ENCODE data around the gene TMEM138.
A peak's percentile ranks its signal among the peaks of the same experiment; 100 is the strongest.
"Not testable (repeated sequence)": the region's sequence is repeated elsewhere in the genome, so short reads cannot be mapped to it uniquely, and the experiment has no call there.

Gene TMEM138

DNA sequence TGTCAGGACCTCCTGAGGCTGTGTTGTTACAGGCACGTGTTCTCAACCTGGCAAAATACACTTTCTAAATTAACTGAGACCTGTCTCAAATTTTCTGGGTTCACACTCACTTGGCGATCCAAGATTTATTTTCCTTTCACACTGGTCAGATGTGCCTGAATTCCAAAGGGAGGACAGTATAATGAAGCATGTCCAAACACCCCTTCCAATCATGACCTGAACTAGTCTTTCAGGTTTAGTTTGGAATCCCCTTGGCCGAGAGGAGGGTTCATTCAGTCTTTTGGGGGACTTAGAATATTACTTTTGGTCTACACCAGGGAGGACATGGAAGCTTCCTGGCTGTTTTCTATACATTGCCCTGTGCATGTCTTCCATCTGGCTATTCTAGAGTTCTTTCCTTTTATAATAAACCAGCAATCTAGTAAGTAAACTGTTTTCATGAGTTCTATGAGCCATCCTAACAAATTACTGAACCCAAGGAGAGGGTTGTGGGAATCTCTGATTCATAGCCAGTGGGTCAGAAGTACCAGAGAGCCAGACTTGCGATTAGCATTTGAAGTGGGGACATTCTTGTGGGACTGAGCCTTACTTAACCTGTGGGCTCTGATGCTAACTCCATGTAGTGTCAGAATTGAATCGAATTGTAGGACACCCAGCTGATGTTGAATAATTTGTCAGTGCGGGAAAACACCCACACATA, 15.4 kb downstream of the TMEM138 start:
- DNase-seq (ENCODE audit: low read depth): no peak
- H3K4me3 ChIP-seq (ENCODE audit: low read length): no peak overlapping the region
- TF ChIP-seq, protein P1, sequence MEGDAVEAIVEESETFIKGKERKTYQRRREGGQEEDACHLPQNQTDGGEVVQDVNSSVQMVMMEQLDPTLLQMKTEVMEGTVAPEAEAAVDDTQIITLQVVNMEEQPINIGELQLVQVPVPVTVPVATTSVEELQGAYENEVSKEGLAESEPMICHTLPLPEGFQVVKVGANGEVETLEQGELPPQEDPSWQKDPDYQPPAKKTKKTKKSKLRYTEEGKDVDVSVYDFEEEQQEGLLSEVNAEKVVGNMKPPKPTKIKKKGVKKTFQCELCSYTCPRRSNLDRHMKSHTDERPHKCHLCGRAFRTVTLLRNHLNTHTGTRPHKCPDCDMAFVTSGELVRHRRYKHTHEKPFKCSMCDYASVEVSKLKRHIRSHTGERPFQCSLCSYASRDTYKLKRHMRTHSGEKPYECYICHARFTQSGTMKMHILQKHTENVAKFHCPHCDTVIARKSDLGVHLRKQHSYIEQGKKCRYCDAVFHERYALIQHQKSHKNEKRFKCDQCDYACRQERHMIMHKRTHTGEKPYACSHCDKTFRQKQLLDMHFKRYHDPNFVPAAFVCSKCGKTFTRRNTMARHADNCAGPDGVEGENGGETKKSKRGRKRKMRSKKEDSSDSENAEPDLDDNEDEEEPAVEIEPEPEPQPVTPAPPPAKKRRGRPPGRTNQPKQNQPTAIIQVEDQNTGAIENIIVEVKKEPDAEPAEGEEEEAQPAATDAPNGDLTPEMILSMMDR (conservative IDR thresholded peaks at IDR 0.05; ENCODE audit: low read depth, low read length): no peak

DNA sequence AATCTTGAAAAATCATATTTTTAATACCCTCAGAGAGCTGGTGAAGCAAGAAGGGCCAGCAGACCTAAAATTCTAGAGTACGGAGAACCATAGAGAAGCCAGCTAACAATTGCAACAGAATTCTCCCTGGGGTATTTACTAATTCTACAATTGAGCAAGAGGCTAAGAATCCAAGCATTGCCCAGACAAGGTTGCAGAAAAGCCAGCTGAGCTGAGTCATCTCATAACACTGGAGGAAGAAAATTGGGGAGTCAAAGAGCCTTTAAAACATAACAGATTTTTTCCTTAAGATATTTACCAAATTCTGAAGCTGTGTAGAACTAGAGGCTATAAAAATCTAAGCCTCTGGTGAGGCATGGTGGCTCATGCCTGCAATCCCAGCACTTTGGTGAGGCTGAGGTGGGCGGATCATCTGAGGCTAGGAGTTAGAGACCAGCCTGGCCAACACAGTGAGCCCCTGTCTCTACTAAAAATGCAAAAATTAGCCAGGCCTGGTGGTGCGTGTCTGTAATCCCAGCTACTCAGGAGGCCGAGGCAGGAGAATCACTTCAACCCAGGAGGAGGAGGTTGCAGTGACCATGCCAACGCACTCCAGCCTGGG, 16.6 kb downstream of the TMEM138 start:
- TF ChIP-seq, protein P1 (conservative IDR thresholded peaks at IDR 0.05; ENCODE audit: low read depth, low read length): no peak
- H3K4me3 ChIP-seq (ENCODE audit: low read length): no peak overlapping the region
- no peak for DNase-seq (ENCODE audit: low read depth)

DNA sequence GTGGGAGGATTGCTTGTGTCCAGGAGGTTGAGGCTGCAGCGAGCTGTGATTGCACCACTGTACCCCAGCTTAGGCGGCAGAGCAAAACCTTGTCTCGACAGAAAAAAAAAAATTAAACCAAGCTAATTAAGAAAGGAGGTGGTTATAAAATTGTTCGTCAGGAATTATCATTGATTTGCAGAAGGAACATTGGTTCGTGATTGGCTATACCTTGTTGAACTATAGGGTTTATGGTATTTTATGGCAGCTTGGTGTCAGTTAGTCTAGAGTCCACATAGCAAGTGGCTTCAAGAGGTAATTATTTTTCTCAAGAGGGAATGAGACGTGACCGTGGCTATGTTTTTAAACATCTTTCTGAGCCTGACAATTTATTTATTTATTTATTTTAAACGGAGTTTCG, 18.7 kb downstream of the TMEM138 start:
- H3K4me3 ChIP-seq (ENCODE audit: low read length): no peak overlapping the region
- DNase-seq (ENCODE audit: low read depth): no peak
- TF ChIP-seq, protein P1 (conservative IDR thresholded peaks at IDR 0.05; ENCODE audit: low read depth, low read length): no peak

DNA sequence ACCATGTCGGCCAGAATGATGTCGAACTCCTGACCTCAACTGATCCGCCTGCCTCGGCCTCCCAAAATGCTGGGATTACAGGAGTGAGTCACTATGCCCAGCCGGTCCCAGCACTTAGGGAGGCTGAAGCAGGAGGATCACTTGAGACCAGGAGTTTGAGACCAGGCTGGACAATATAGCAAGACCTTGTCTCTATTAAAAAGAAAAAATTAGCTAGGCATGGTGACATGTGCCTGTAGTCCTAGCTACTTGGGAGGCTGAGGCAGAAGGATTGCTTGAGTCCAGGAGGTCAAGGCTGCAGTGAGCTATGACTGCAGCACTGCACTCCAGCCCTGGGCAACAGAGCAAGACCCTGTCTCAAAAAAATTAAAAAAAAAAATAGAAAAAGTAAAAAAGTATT, 21.7 kb downstream of the TMEM138 start:
- H3K4me3 ChIP-seq (ENCODE audit: low read length); DNase-seq (ENCODE audit: low read depth): not testable (repeated sequence)

DNA sequence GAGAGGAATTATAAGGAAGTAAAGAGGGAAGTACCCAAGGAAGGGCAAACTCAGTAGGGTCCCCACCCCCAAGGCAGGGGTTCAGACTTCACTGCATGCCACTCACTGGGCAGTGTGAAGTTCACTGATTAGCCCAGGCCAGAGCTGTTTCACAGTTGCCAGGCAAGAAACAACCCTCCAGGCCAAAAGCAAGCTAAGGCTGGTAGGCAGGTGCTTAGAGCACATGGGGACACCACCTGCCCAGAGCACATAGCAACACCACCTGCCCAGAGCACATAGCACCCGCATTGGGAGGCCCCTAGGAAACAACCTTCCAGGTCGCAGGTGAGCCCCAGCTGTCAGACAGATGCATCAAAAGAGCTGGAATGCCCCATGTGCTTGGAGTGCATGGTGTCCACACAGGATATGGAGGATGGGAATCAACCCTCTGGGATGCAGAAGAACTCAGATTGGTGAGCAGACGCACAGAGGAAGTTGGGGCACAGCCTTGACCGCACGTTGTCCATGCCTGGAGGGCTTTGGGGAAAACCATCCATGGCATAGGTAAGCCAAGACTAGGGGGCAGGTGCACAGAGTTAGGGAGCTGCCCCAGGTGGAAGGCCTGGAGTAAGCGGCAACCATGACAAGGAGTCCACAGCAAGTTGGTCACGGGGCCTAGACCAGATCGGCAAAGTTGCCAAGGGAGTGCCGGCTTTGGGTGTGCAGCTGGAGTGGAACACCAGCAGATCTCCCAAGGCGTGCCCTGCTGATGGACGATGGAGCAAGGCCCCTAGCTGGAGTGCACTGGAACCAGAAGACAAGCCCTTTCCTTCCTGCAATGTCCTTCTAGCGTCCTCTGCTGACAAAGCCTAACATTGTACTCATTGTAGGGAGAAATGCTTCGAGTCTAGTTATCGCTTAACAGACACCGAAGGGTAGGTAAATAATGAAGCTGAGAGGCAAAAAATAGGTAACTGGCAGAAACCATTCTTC, 22.4 kb downstream of the TMEM138 start:
- H3K4me3 ChIP-seq (ENCODE audit: low read length): no peak overlapping the region
- DNase-seq (ENCODE audit: low read depth): no peak
- TF ChIP-seq, protein P1 (conservative IDR thresholded peaks at IDR 0.05; ENCODE audit: low read depth, low read length): peak; percentile 18

DNA sequence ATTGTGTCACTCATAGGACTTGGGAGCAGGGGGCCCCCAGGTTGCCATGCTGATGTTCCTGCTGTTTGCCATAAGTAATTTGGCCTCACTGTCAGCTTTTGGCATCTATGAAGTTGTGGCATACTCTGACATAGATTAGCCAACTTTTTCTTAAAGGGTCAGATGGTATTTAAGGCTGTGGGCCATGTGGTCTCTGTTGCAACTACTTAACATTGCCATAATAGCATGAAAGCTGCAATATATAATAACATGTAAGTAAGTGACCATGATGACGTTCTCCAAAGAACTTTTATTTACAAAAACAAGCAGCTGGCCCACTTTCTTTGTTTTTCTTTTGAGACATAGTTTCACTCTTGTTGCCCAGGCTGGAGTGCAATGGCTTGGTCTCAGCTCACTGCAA, 28.0 kb downstream of the TMEM138 start:
- DNase-seq (ENCODE audit: low read depth): no peak
- H3K4me3 ChIP-seq (ENCODE audit: low read length): no peak overlapping the region
- TF ChIP-seq, protein P1 (conservative IDR thresholded peaks at IDR 0.05; ENCODE audit: low read depth, low read length): no peak

DNA sequence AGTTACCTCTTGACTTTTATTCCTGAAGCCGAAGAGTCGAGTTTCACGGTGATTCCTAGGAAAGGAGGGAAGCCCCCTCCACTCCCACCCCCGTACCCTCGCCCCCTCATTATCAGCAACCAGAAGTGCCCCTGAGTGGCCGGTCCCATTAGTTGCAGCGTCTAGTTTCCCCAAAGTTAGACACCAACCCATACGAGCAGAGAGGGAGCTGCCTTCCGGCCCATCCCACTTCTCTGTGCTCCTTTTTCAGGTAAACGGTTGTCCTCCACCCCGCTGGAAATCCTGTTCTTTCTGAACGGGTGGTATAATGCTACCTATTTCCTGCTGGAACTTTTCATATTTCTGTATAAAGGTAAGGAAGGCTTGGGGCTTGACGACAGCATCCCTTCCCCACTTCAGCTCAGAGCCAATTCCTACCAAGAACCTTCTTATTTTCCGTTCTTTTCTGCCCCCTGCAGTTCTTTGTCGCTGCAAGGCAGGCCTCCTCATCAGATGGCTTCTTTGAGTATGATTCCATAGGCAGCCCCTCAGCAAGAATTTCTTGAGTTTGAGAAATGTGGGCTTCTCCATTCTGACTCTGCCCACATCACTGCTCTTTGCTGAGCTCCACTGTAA, 30.9 kb downstream of the TMEM138 start:
- H3K4me3 ChIP-seq (ENCODE audit: low read length): peak overlapping the region; percentile 88
- no peak for DNase-seq (ENCODE audit: low read depth)
- TF ChIP-seq, protein P1 (conservative IDR thresholded peaks at IDR 0.05; ENCODE audit: low read depth, low read length): peak; percentile 49
